ENCODE results near the gene GABRP. TPM values are rescaled to one million over a fixed set of nuclear protein-coding genes. Genes with fewer than 3 reads are reported as not detected.

The GABRP gene
- total RNA-seq, 1 donor from 2014 or later, result not detected

GRCh38 chr5:170781946-170782345 lies 1.6 kb upstream of the GABRP start:
- no peak for DNase-seq
- no peaks in the 10 kb centered on the region for H3K9me3 Mint-ChIP-seq (ENCODE audit: unreplicated experiment)
- H3K27me3 Mint-ChIP-seq (ENCODE audit: unreplicated experiment), result peaks cover 2% of the 10 kb centered on the region

GRCh38 chr5:170782438-170782837 lies 1.1 kb upstream of the GABRP start:
- H3K4me3 Mint-ChIP-seq (ENCODE audit: unreplicated experiment), result no peak overlapping the region
- no peak for DNase-seq
- H3K4me1 Mint-ChIP-seq (ENCODE audit: low read depth, unreplicated experiment), result no peaks in the 10 kb centered on the region
- H3K27ac Mint-ChIP-seq (ENCODE audit: unreplicated experiment), result no peak overlapping the region
- TF ChIP-seq CTCF (IDR thresholded peaks at IDR 0.05; ENCODE audit: partially characterized antibody, unreplicated experiment), result no peak
- H3K27me3 Mint-ChIP-seq (ENCODE audit: unreplicated experiment), result peaks cover 1% of the 10 kb centered on the region
- no peaks in the 10 kb centered on the region for H3K9me3 Mint-ChIP-seq (ENCODE audit: unreplicated experiment)
- no peaks in the 10 kb centered on the region for H3K36me3 Mint-ChIP-seq (ENCODE audit: unreplicated experiment)

More at GRCh38 chr5:170781946-170782345, 1.6 kb upstream of the GABRP start:
- Mint-ChIP-seq H3K36me3 (ENCODE audit: unreplicated experiment) (no peaks in the 10 kb centered on the region), H3K4me3 (ENCODE audit: unreplicated experiment) (no peak overlapping the region), H3K27ac (ENCODE audit: unreplicated experiment) (no peak overlapping the region), H3K4me1 (ENCODE audit: low read depth, unreplicated experiment) (no peaks in the 10 kb centered on the region)
- TF ChIP-seq CTCF (IDR thresholded peaks at IDR 0.05; ENCODE audit: partially characterized antibody, unreplicated experiment), result no peak

GRCh38 chr5:170785416-170785815 lies 1.9 kb downstream of the GABRP start:
- H3K4me3 Mint-ChIP-seq (ENCODE audit: unreplicated experiment), result no peak overlapping the region
- H3K27me3 Mint-ChIP-seq (ENCODE audit: unreplicated experiment), result no peaks in the 10 kb centered on the region
- no peak for DNase-seq
- no peak for TF ChIP-seq CTCF (IDR thresholded peaks at IDR 0.05; ENCODE audit: partially characterized antibody, unreplicated experiment)
- H3K4me1 Mint-ChIP-seq (ENCODE audit: low read depth, unreplicated experiment), result peaks cover 11% of the 10 kb centered on the region
- H3K9me3 Mint-ChIP-seq (ENCODE audit: unreplicated experiment), result no peaks in the 10 kb centered on the region
- H3K36me3 Mint-ChIP-seq (ENCODE audit: unreplicated experiment), result no peaks in the 10 kb centered on the region
- no peak overlapping the region for H3K27ac Mint-ChIP-seq (ENCODE audit: unreplicated experiment)

GRCh38 chr5:170787216-170787615 lies 3.7 kb downstream of the GABRP start:
- TF ChIP-seq CTCF (IDR thresholded peaks at IDR 0.05; ENCODE audit: partially characterized antibody, unreplicated experiment), result no peak
- H3K4me3 Mint-ChIP-seq (ENCODE audit: unreplicated experiment), result no peak overlapping the region
- no peaks in the 10 kb centered on the region for H3K36me3 Mint-ChIP-seq (ENCODE audit: unreplicated experiment)
- peaks cover 11% of the 10 kb centered on the region for H3K4me1 Mint-ChIP-seq (ENCODE audit: low read depth, unreplicated experiment)
- no peak overlapping the region for H3K27ac Mint-ChIP-seq (ENCODE audit: unreplicated experiment)
- H3K9me3 Mint-ChIP-seq (ENCODE audit: unreplicated experiment), result no peaks in the 10 kb centered on the region
- H3K27me3 Mint-ChIP-seq (ENCODE audit: unreplicated experiment), result no peaks in the 10 kb centered on the region
- no peak for DNase-seq

GRCh38 chr5:170788626-170789304 lies 5.2 kb downstream of the GABRP start:
- TF ChIP-seq CTCF (IDR thresholded peaks at IDR 0.05; ENCODE audit: partially characterized antibody, unreplicated experiment), result no peak
- Mint-ChIP-seq H3K4me1 (ENCODE audit: low read depth, unreplicated experiment) (peaks cover 21% of the 10 kb centered on the region), H3K9me3 (ENCODE audit: unreplicated experiment) (no peaks in the 10 kb centered on the region), H3K27me3 (ENCODE audit: unreplicated experiment) (no peaks in the 10 kb centered on the region), H3K4me3 (ENCODE audit: unreplicated experiment) (no peak overlapping the region), H3K36me3 (ENCODE audit: unreplicated experiment) (no peaks in the 10 kb centered on the region), H3K27ac (ENCODE audit: unreplicated experiment) (no peak overlapping the region)
- no peak for DNase-seq

Data from glutamatergic neuron (in vitro differentiated cells).